Measurements from ENCODE around the gene SLIT3. TPM values are rescaled to one million over a fixed set of nuclear protein-coding genes. Genes with fewer than 3 reads are reported as not detected.

Gene SLIT3
- total RNA-seq, 2 donors from 2014 or later: 6.6 to 6.7 TPM

- H3K4me3 ChIP-seq: no peak overlapping the region
- no peak for DNase-seq
- WGBS, 2 donors: 32 to 41% methylated on average over 4 of the region's 4 CpGs
- TF ChIP-seq CTCF (IDR thresholded peaks at IDR 0.05): no peak
- no peak for TF ChIP-seq POLR2A (IDR thresholded peaks at IDR 0.05)
- H3K36me3 ChIP-seq (replicated peaks in 1 of 2; ENCODE audit: insufficient read depth in 1 of 2, low read depth in 2 of 2): no peaks in the 10 kb centered on the region
- no peaks in the 10 kb centered on the region for H3K27me3 ChIP-seq
- no peaks in the 10 kb centered on the region for H3K4me1 ChIP-seq
- no peaks in the 10 kb centered on the region for H3K9me3 ChIP-seq
- intact Hi-C loops (cut with DNase I): no loop called here
- no peak for ATAC-seq
- H3K27ac ChIP-seq: no peak overlapping the region
Measured at GRCh38 chr5:169242175-169242848, 58.6 kb downstream of the SLIT3 start.

- H3K27ac ChIP-seq: no peak overlapping the region
- 72 to 74% methylated on average over 6 of the region's 6 CpGs for WGBS, 2 donors
- no peaks in the 10 kb centered on the region for H3K9me3 ChIP-seq
- H3K4me1 ChIP-seq: no peaks in the 10 kb centered on the region
- ATAC-seq (no peak), DNase-seq (no peak)
- intact Hi-C loops (cut with DNase I): no loop called here
- no peak for TF ChIP-seq POLR2A (IDR thresholded peaks at IDR 0.05)
- no peak for TF ChIP-seq CTCF (IDR thresholded peaks at IDR 0.05)
- H3K36me3 ChIP-seq (replicated peaks in 1 of 2; ENCODE audit: insufficient read depth in 1 of 2, low read depth in 2 of 2): no peaks in the 10 kb centered on the region
- no peak overlapping the region for H3K4me3 ChIP-seq
- no peaks in the 10 kb centered on the region for H3K27me3 ChIP-seq
Measured at GRCh38 chr5:169229342-169229892, 71.5 kb downstream of the SLIT3 start.

GRCh38 chr5:169226895-169227294 lies 74.0 kb downstream of the SLIT3 start:
- 75 to 83% methylated on average over 3 of the region's 3 CpGs for WGBS, 2 donors
- no peaks in the 10 kb centered on the region for H3K27me3 ChIP-seq
- TF ChIP-seq POLR2A (IDR thresholded peaks at IDR 0.05): no peak
- no peaks in the 10 kb centered on the region for H3K36me3 ChIP-seq (replicated peaks in 1 of 2; ENCODE audit: insufficient read depth in 1 of 2, low read depth in 2 of 2)
- H3K9me3 ChIP-seq: no peaks in the 10 kb centered on the region
- intact Hi-C loops (cut with DNase I): no loop called here
- ATAC-seq (no peak), DNase-seq (no peak)
- no peaks in the 10 kb centered on the region for H3K4me1 ChIP-seq
- no peak overlapping the region for H3K4me3 ChIP-seq
- H3K27ac ChIP-seq: no peak overlapping the region

- no peaks in the 10 kb centered on the region for H3K9me3 ChIP-seq
- no peaks in the 10 kb centered on the region for H3K27me3 ChIP-seq
- no peaks in the 10 kb centered on the region for H3K36me3 ChIP-seq (replicated peaks in 1 of 2; ENCODE audit: insufficient read depth in 1 of 2, low read depth in 2 of 2)
- no peak for ATAC-seq
- no peaks in the 10 kb centered on the region for H3K4me1 ChIP-seq
- intact Hi-C loops (cut with DNase I): no loop called here
- 79 to 93% methylated on average over 6 of the region's 6 CpGs for WGBS, 2 donors
- TF ChIP-seq CTCF (IDR thresholded peaks at IDR 0.05): no peak
- TF ChIP-seq POLR2A (IDR thresholded peaks at IDR 0.05): no peak
- no peak for DNase-seq
- no peak overlapping the region for H3K4me3 ChIP-seq
- no peak overlapping the region for H3K27ac ChIP-seq
Measured at GRCh38 chr5:169225830-169226356, 75.0 kb downstream of the SLIT3 start.

- no peaks in the 10 kb centered on the region for H3K36me3 ChIP-seq (replicated peaks in 1 of 2; ENCODE audit: insufficient read depth in 1 of 2, low read depth in 2 of 2)
- intact Hi-C loops (cut with DNase I): no loop called here
- no peaks in the 10 kb centered on the region for H3K27me3 ChIP-seq
- WGBS, 2 donors: 72 to 100% methylated on average over 1 of the region's 1 CpG
- no peak for DNase-seq
- TF ChIP-seq POLR2A (IDR thresholded peaks at IDR 0.05): no peak
- no peak for TF ChIP-seq CTCF (IDR thresholded peaks at IDR 0.05)
- H3K27ac ChIP-seq: no peak overlapping the region
- no peak overlapping the region for H3K4me3 ChIP-seq
- no peak for ATAC-seq
- peaks cover 7% of the 10 kb centered on the region for H3K4me1 ChIP-seq
- no peaks in the 10 kb centered on the region for H3K9me3 ChIP-seq
Measured at GRCh38 chr5:169223595-169223953, 77.4 kb downstream of the SLIT3 start.
